Left ventricle myocardium inferior (tissue), 1 donor: Measurements from ENCODE around the gene HAT1. TPM values are rescaled to one million over a fixed set of nuclear protein-coding genes. Genes with fewer than 3 reads are reported as not detected.
A peak's percentile ranks its signal among the peaks of the same experiment; 100 is the strongest.

Experiments
- DNase-seq: peaks from one replicate; pipeline ENCODE4 v3.0.0-alpha.2; 2020
- H3K27ac ChIP-seq: fragments of 200-600 bp; replicated peaks from 2 replicates; pipeline ENCODE4 v1.8.0; 2021
- H3K27me3 ChIP-seq: fragments of 200-600 bp; 2 replicates; pipeline ENCODE4 v1.8.0; 2021; ENCODE audit warnings: low read depth
- H3K36me3 ChIP-seq: fragments of 200-600 bp; 2 replicates; pipeline ENCODE4 v1.8.0; 2021
- H3K4me1 ChIP-seq: fragments of 200-600 bp; 2 replicates; pipeline ENCODE4 v1.8.0; 2021
- H3K4me3 ChIP-seq: fragments of 200-600 bp; 2 replicates; pipeline ENCODE4 v1.8.0; 2021; ENCODE audit warnings: mild to moderate bottlenecking, moderate library complexity
- H3K9me3 ChIP-seq: fragments of 200-600 bp; replicated peaks from 2 replicates; pipeline ENCODE4 v1.8.0; 2021
- intact Hi-C: fragments of 100-400 bp; cut with micrococcal nuclease; formaldehyde crosslinking; loops from one replicate; pipeline ENCODE4 v1.11.0; 2022
- total RNA-seq: library from RNA; stranded (reverse); fragmentation: NEBNext Ultra II Directional; extraction: Animal tissue kit (Norgen Biotek cat#: 25700); gene quantifications from one replicate; pipeline ENCODE4 v1.2.1, GENCODE V29; 2021
- TF ChIP-seq, protein P1 (sequence below): fragments of 200-600 bp; IDR thresholded peaks from 2 replicates; pipeline ENCODE4 v1.8.0; 2021; ENCODE audit warnings: antibody characterized with exemption, mild to moderate bottlenecking, borderline replicate concordance
- donor health status: DM: no; HTN: yes; CAD: no; lungs with severe emphysema.

The HAT1 gene
- total RNA-seq, 1 donor from 2014 or later, result 31.0 TPM

DNA sequence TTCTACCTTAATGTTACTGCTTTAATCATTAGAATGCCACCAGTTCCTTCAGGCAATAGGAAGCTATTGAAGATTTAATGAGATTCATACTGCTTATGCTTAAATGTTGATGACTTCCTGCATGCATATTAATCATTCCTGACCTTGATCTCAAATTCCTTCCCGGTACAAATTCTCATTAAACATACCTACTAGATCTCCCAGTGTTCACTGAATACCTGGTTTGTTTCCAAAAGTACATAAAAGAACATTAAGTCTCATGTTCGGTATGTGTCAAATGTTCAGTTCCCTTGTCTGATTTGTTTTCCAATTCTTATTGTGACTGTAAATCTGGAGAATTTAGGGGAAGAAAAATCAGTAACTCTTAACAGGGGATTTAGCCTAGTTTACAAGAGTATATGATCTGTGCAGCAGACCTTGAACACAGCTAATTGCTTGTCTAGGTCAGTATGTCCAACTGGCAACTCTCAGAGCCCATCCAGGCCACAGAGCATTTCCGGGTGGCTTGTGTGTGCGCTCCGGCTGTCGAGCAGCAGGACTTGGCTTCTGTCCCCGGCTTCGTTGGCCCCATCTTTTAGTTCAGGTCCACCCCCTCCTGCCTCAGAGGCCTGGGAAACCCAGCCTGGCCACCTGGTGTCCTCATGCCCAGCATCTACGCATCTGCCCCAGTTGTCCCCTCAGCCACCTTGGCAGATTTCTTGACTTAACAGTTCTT lies 90.6 kb downstream of the HAT1 start:
- Histone ChIP-seq H3K4me3 (no peak overlapping the region), H3K36me3 (no peaks in the 10 kb centered on the region), H3K27me3 (no peaks in the 10 kb centered on the region), H3K4me1 (no peaks in the 10 kb centered on the region), H3K27ac (no peak overlapping the region), H3K9me3 (no peaks in the 10 kb centered on the region)
- TF ChIP-seq, protein P1, sequence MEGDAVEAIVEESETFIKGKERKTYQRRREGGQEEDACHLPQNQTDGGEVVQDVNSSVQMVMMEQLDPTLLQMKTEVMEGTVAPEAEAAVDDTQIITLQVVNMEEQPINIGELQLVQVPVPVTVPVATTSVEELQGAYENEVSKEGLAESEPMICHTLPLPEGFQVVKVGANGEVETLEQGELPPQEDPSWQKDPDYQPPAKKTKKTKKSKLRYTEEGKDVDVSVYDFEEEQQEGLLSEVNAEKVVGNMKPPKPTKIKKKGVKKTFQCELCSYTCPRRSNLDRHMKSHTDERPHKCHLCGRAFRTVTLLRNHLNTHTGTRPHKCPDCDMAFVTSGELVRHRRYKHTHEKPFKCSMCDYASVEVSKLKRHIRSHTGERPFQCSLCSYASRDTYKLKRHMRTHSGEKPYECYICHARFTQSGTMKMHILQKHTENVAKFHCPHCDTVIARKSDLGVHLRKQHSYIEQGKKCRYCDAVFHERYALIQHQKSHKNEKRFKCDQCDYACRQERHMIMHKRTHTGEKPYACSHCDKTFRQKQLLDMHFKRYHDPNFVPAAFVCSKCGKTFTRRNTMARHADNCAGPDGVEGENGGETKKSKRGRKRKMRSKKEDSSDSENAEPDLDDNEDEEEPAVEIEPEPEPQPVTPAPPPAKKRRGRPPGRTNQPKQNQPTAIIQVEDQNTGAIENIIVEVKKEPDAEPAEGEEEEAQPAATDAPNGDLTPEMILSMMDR, result no peak
- intact Hi-C loops, result no loop called here
- no peak for DNase-seq

DNA sequence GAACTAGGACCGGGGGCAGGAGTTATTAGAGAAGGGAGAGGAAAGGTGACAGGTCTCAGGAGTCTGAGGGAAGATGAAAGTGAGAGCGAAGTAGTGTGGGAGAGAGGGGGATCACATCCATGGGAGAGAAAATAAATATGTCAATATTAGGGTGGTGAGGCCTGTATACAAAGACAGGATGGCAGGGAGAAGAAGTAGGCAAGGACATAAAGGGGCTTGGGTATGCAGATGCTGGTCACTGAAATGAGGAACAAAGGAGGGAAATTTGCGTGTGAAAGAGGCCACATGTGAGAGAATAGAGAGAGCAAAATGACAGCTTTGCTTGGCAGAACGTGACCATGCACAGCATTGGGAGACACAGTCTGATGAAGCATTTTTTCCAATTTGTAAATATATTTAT lies 91.1 kb downstream of the HAT1 start:
- TF ChIP-seq, protein P1, result no peak
- H3K27me3 ChIP-seq, result no peaks in the 10 kb centered on the region
- no peak overlapping the region for H3K27ac ChIP-seq

DNA sequence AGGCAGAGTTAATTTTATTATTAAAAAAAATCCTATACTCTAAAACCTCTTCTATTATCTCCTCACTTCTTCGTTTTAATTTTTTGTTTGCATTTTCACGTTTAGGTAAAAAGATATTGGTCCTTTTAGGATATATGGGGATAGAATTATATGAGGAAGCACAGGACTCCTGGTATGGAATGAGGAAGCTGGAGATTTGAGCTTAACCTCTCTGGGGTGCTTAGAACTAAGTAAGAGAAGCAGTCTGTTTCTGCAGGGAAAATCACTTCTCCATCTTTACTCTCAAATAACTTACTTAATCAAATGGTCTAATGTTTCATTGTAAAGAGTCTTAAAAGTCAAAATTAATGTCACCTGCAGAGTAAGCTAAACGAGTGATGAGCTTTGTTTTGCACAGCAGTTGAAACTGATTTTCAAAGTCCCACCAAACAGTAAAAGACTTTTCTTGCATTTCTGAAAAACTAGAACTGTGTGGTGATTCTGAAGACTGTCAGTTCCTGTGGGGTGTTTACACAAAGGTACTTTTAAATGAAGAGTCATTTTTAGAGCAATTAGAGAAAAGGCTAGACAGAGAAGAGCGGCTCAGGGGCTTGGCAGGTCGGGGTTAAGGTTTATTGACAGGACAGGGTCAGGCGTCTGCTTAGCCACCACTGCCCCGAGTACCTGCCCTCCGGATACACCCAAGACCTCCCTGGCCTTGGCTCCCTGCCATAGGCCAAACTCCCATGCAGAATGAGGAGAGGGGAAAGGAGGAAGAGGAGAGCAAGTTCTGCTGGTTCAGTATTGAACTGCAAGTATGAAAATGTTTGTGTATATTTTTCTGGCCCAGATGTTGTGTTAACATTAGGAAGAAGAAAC lies 99.0 kb downstream of the HAT1 start:
- H3K36me3 ChIP-seq, result no peaks in the 10 kb centered on the region
- TF ChIP-seq, protein P1, result no peak
- peak overlapping the region; percentile 28 for H3K4me3 ChIP-seq
- peaks cover 10% of the 10 kb centered on the region for H3K4me1 ChIP-seq
- DNase-seq, result no peak
- H3K27ac ChIP-seq, result no peak overlapping the region
- no peaks in the 10 kb centered on the region for H3K9me3 ChIP-seq
- H3K27me3 ChIP-seq, result no peaks in the 10 kb centered on the region
- intact Hi-C loops, result no loop called here

More for the DNA sequence above, 91.1 kb downstream of the HAT1 start:
- intact Hi-C loops, result no loop called here
- Histone ChIP-seq H3K4me3 (no peak overlapping the region), H3K4me1 (no peaks in the 10 kb centered on the region), H3K36me3 (no peaks in the 10 kb centered on the region), H3K9me3 (no peaks in the 10 kb centered on the region)
- no peak for DNase-seq

DNA sequence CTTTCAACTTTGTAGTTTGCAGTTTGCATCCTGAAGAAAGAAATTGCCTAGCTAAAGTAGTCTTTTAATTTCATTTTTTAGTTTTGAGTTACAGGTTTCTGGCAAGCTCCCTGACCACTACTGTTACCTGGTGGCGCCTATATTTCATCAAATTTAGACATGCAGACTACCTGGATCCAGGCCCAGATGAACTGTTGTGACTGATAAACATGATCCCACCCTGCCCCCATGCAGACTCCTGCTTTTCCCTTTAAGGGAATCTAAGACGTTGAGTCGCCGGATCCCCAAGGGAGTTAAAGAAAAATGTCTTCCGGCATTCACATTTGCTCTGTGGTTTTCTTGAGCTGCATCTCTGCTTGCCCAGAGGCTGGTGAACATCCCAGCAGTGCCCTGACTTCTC lies 99.7 kb downstream of the HAT1 start:
- TF ChIP-seq, protein P1, result no peak
- Histone ChIP-seq H3K9me3 (no peaks in the 10 kb centered on the region), H3K4me3 (peak overlapping the region; percentile 28), H3K27ac (no peak overlapping the region), H3K36me3 (no peaks in the 10 kb centered on the region), H3K27me3 (no peaks in the 10 kb centered on the region), H3K4me1 (peaks cover 10% of the 10 kb centered on the region)
- DNase-seq, result no peak
- intact Hi-C loops, result no loop called here

DNA sequence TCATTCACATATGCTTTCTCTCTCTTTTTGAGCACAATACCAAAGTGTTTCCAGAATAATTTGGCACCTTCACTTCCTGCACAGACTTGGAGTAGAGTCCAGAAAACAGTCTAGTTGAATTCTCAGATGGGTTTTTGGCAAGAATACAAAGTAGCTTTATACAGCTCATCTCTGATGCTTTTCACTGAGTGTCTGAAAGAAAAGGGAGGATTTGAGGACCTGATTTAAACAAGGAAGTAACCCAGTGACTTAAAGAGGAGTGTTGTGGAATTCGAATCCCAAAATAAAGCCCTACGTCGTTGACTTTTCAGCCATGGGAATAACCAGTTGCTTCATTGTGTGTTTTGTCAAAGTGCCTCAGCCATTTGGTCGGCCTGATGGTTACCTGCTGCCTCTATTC lies 109.3 kb downstream of the HAT1 start:
- TF ChIP-seq, protein P1, result no peak
- Histone ChIP-seq H3K27ac (no peak overlapping the region), H3K4me3 (no peak overlapping the region), H3K9me3 (no peaks in the 10 kb centered on the region), H3K27me3 (no peaks in the 10 kb centered on the region), H3K36me3 (no peaks in the 10 kb centered on the region), H3K4me1 (no peaks in the 10 kb centered on the region)
- intact Hi-C loops, result no loop called here
- no peak for DNase-seq

Other genes with a start within 250 kb of the HAT1 start
- gene DYNC1I2, start 235.0 kb upstream of the HAT1 start, total RNA-seq, result 66.9 TPM
- gene SLC25A12, start 28.2 kb upstream of the HAT1 start, total RNA-seq, result 110 TPM
- gene METAP1D, start 77.5 kb downstream of the HAT1 start, total RNA-seq, result 6.7 TPM
- gene DLX1, start 163.0 kb downstream of the HAT1 start, total RNA-seq, result not detected
- not detected for gene DLX2, start 180.4 kb downstream of the HAT1 start, total RNA-seq